H1 (cell line): Measurements from ENCODE around the gene SNX25. TPM values are rescaled to one million over a fixed set of nuclear protein-coding genes. Genes with fewer than 3 reads are reported as not detected.

Source experiments
- CTCF ChIA-PET: fragments of 300-600 bp; sonication (Branson Sonifier 250); formaldehyde crosslinking; loops from one replicate; lab custom pipeline; 2021; ENCODE audit not compliant: partially characterized antibody; lab: Charles Lee
- POLR2A ChIA-PET: fragments of 300-600 bp; sonication (Branson Sonifier 250); formaldehyde crosslinking; loops from one replicate; lab custom pipeline; 2021; ENCODE audit warnings: inconsistent platforms; ENCODE audit not compliant: partially characterized antibody; lab: Charles Lee
- DNase-seq, 2 experiments: peaks; one replicate each; pipeline versions ENCODE4 v3.0.0 to v3.0.0-alpha.2; 2010 to 2022; ENCODE audit warnings: low spot score in 2 of 2, low read depth in 1 of 2, mixed read lengths in 1 of 2
- FAIRE-seq: peaks from 2 replicates; lab custom pipeline; 2011; peaks lifted over from hg19 to GRCh38; lab: Jason Lieb, UNC
- H2AFZ ChIP-seq: 2 replicates; pipeline ENCODE4 v1.8.1; 2012; ENCODE audit warnings: low read length, inconsistent platforms
- H2AK5ac ChIP-seq: 2 replicates; pipeline ENCODE4 v1.6.1; 2013; ENCODE audit warnings: low read depth, low read length
- H2BK120ac ChIP-seq: replicated peaks from 2 replicates; pipeline ENCODE3; 2013; ENCODE audit warnings: low read depth, low read length, inconsistent platforms
- H2BK12ac ChIP-seq: 2 replicates; pipeline ENCODE4 v1.6.1; 2013; ENCODE audit warnings: low read depth, low read length
- H2BK15ac ChIP-seq: 2 replicates; pipeline ENCODE4 v1.6.1; 2013; ENCODE audit warnings: low read length
- H2BK20ac ChIP-seq: 2 replicates; pipeline ENCODE4 v1.6.1; 2013; ENCODE audit warnings: low read length
- H2BK5ac ChIP-seq: 2 replicates; pipeline ENCODE4 v1.6.1; 2013; ENCODE audit warnings: low read depth, low read length
- H3K14ac ChIP-seq: 2 replicates; pipeline ENCODE4 v1.6.1; 2013; ENCODE audit warnings: inconsistent platforms; ENCODE audit not compliant: insufficient read length
- H3K18ac ChIP-seq: 2 replicates; pipeline ENCODE4 v1.6.1; 2013; ENCODE audit warnings: low read length; ENCODE audit errors: extremely low read depth
- H3K23ac ChIP-seq: 2 replicates; pipeline ENCODE4 v1.6.1; 2013; ENCODE audit warnings: inconsistent platforms; ENCODE audit not compliant: insufficient read length
- H3K23me2 ChIP-seq: 2 replicates; pipeline ENCODE4 v1.6.1; 2013; ENCODE audit warnings: low read depth, low read length
- H3K27ac ChIP-seq: 2 replicates; pipeline ENCODE4 v1.6.1; 2011; ENCODE audit warnings: low read depth, low read length, inconsistent platforms
- H3K27me3 ChIP-seq, 4 experiments: replicated peaks in 1 of 4; 1 replicate in 1 of 4; 2 replicates in 3 of 4; pipeline versions ENCODE4 v1.6.1 to v1.8.1; 2011 to 2013; ENCODE audit warnings: low read length in 3 of 4, mild to moderate bottlenecking in 3 of 4, inconsistent platforms in 2 of 4, mixed read lengths in 2 of 4, moderate library complexity in 1 of 4; ENCODE audit not compliant: control insufficient read depth in 3 of 4, insufficient read depth in 3 of 4; ENCODE audit errors: extremely low read depth in 1 of 4
- H3K36me3 ChIP-seq, 4 experiments: 2 replicates each; pipeline versions ENCODE4 v1.6.1 to v1.8.1; 2011 to 2013; ENCODE audit warnings: mild to moderate bottlenecking in 4 of 4, low read length in 3 of 4, moderate library complexity in 2 of 4, control low read depth in 1 of 4, inconsistent platforms in 1 of 4; ENCODE audit not compliant: insufficient read depth in 4 of 4, control insufficient read depth in 2 of 4
- H3K4ac ChIP-seq: replicated peaks from 2 replicates; pipeline ENCODE3; 2013; ENCODE audit warnings: low read length, low read depth, mixed read lengths, inconsistent platforms; ENCODE audit not compliant: insufficient read length
- H3K4me1 ChIP-seq, 4 experiments: replicated peaks in 1 of 4; 1 replicate in 1 of 4; 2 replicates in 3 of 4; pipeline versions ENCODE4 v1.6.1 to v1.8.1; 2011 to 2013; ENCODE audit warnings: low read length in 3 of 4, inconsistent platforms in 2 of 4, mixed read lengths in 1 of 4; ENCODE audit not compliant: insufficient read depth in 4 of 4, control insufficient read depth in 3 of 4
- H3K4me2 ChIP-seq, 2 experiments: 2 replicates each; pipeline versions ENCODE4 v1.6.1 to v1.8.1; 2011 to 2013; ENCODE audit warnings: low read depth in 2 of 2, low read length in 2 of 2, control low read depth in 1 of 2, inconsistent platforms in 1 of 2, mild to moderate bottlenecking in 1 of 2; ENCODE audit not compliant: insufficient read depth in 1 of 2
- H3K4me3 ChIP-seq, 4 experiments: fragments of 200-600, 300-600 bp in 1 of 4; sonication (generic), shearing (Covaris generic), sonication (Bioruptor Twin) in 1 of 4; 2 replicates each; pipeline versions ENCODE4 v1.5.1 to v1.8.1; 2011 to 2016; ENCODE audit warnings: low read length in 4 of 4, low read depth in 3 of 4, control low read depth in 2 of 4, inconsistent platforms in 2 of 4, mild to moderate bottlenecking in 2 of 4, mixed read lengths in 1 of 4, moderate library complexity in 1 of 4; ENCODE audit not compliant: insufficient read depth in 2 of 4; ENCODE audit errors: extremely low read depth in 1 of 4
- H3K56ac ChIP-seq: replicated peaks from 2 replicates; pipeline ENCODE3; 2013; ENCODE audit warnings: low read depth, mild to moderate bottlenecking, mixed read lengths, low read length, inconsistent platforms; ENCODE audit not compliant: insufficient read length
- H3K79me1 ChIP-seq: 2 replicates; pipeline ENCODE4 v1.6.1; 2013; ENCODE audit warnings: low read depth, low read length, control low read depth
- H3K79me2 ChIP-seq, 2 experiments: 2 replicates each; pipeline versions ENCODE4 v1.6.1 to v1.8.1; 2012 to 2013; ENCODE audit warnings: low read length in 2 of 2, mild to moderate bottlenecking in 2 of 2, inconsistent platforms in 1 of 2; ENCODE audit not compliant: insufficient read depth in 2 of 2, control insufficient read depth in 1 of 2
- H3K9ac ChIP-seq, 4 experiments: replicated peaks in 1 of 4; 1 replicate in 1 of 4; 2 replicates in 3 of 4; pipeline versions ENCODE4 v1.6.1 to v1.8.1; 2011 to 2013; ENCODE audit warnings: low read depth in 3 of 4, low read length in 3 of 4, control low read depth in 2 of 4, mild to moderate bottlenecking in 2 of 4, moderate library complexity in 2 of 4, inconsistent platforms in 1 of 4; ENCODE audit errors: extremely low read depth in 1 of 4
- H3K9me3 ChIP-seq, 2 experiments: 2 replicates each; pipeline versions ENCODE4 v1.6.1 to v1.8.1; 2012 to 2013; ENCODE audit warnings: mild to moderate bottlenecking in 2 of 2, moderate library complexity in 2 of 2, control low read depth in 1 of 2, inconsistent platforms in 1 of 2, low read depth in 1 of 2, low read length in 1 of 2, mixed read lengths in 1 of 2; ENCODE audit not compliant: insufficient read depth in 2 of 2
- H4K20me1 ChIP-seq, 2 experiments: replicated peaks in 1 of 2; 2 replicates each; pipeline versions ENCODE3 to v1.8.1; 2011 to 2013; ENCODE audit warnings: inconsistent platforms in 2 of 2, low read length in 2 of 2, mild to moderate bottlenecking in 1 of 2; ENCODE audit not compliant: insufficient read depth in 2 of 2, control insufficient read depth in 1 of 2
- H4K5ac ChIP-seq: 2 replicates; pipeline ENCODE4 v1.6.1; 2013; ENCODE audit warnings: low read length, low read depth, mixed read lengths, inconsistent platforms; ENCODE audit not compliant: insufficient read length
- H4K8ac ChIP-seq: 2 replicates; pipeline ENCODE4 v1.8.0; 2013; ENCODE audit warnings: mild to moderate bottlenecking, moderate library complexity, low read length, inconsistent platforms; ENCODE audit not compliant: insufficient read depth; ENCODE audit errors: extremely low read depth
- H4K91ac ChIP-seq: replicated peaks from 2 replicates; pipeline ENCODE3; 2013; ENCODE audit warnings: low read length, mixed read lengths, inconsistent platforms; ENCODE audit not compliant: insufficient read length
- POU5F1 ChIP-seq: IDR thresholded peaks from 2 replicates; pipeline ENCODE4 v1.6.1; 2011; ENCODE audit warnings: low read depth, mild to moderate bottlenecking, low read length, moderate library complexity
- TAF1 ChIP-seq: IDR thresholded peaks from 2 replicates; pipeline ENCODE4 v1.6.1; 2011; ENCODE audit warnings: mild to moderate bottlenecking, low read depth, low read length
- TBP ChIP-seq: IDR thresholded peaks from 2 replicates; pipeline ENCODE4 v1.6.1; 2011; ENCODE audit warnings: low read depth, low read length, improper control_type of control experiment
- USF2 ChIP-seq: IDR thresholded peaks from 2 replicates; pipeline ENCODE4 v1.6.1; 2011; ENCODE audit warnings: low read length, improper control_type of control experiment
- WGBS, 2 experiments: shearing (Covaris generic) in 1 of 2; methylation state at CpG; one replicate each; pipeline versions ENCODE4 v1.1.6 to v1.1.7; 2013 to 2015; ENCODE audit warnings: low lambda C conversion rate in 2 of 2, mixed read lengths in 2 of 2, inconsistent platforms in 1 of 2, low coverage in 1 of 2, missing lambda C conversion rate in 1 of 2; ENCODE audit not compliant: insufficient replicate concordance in 2 of 2, insufficient coverage in 1 of 2, insufficient read length in 1 of 2; ENCODE audit errors: extremely low coverage in 1 of 2, missing lambda C conversion rate in 1 of 2; 5-methylcytosine and 5-hydroxymethylcytosine counted together
- polyA plus RNA-seq, 7 experiments: library from polyadenylated mRNA; depleted of rRNA in 3 of 7; stranded (reverse) in 5 of 7; unstranded in 2 of 7; fragments of >200 nt in 5 of 7; fragments of 200-250 nt in 2 of 7; gene quantifications; 1 replicate in 5 of 7; 2 replicates in 1 of 7; 4 replicates in 1 of 7; pipeline versions ENCODE4 v1.2.1 to v1.2.3, GENCODE V29; 2011 to 2013; ENCODE audit warnings: missing spikeins in 2 of 7, mixed read lengths in 2 of 7
- total RNA-seq: library from RNA; stranded (reverse); fragmentation: NEBNext Ultra II Directional; extraction: Animal tissue kit (Norgen Biotek cat#: 25700); gene quantifications from 2 replicates; pipeline ENCODE4 v1.2.1, GENCODE V29; 2021

Gene SNX25
- total and polyA plus RNA-seq, 2 of the 8 experiments (the other 6 are each of a cell fraction or from before 2014, with no cell fraction given) = 5.4 to 19.9 TPM

DNA sequence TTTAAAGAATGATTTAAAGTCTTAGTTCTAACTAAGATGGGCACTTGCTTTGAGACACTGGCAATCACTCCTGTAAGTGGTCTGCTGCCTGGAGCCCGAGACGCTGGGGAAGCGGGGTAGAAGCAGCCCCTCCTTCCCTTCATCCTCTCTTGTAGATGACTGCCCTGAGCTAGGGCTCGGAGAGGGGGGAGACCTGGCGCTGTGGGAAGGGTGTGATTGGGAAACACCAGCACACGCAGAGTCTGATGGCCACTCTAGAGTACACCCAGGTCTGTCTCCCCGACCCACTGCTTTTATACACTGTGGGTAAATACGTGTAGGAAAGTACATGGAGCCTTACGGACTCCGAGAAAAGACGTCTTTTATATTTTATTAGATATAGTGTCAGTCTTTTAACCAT, 162.3 kb downstream of the SNX25 start:
- H3K79me1 ChIP-seq = no peaks in the 10 kb centered on the region
- H4K5ac ChIP-seq = no peak overlapping the region
- no peak overlapping the region for H2BK120ac ChIP-seq
- no peak overlapping the region for H2BK12ac ChIP-seq
- H2BK5ac ChIP-seq = no peak overlapping the region
- H3K56ac ChIP-seq = no peak overlapping the region
- H4K8ac ChIP-seq = no peak overlapping the region
- H3K4ac ChIP-seq = no peak overlapping the region
- H4K20me1 ChIP-seq = no peaks in the 10 kb centered on the region
- no peak overlapping the region for H3K18ac ChIP-seq
- no peak overlapping the region for H3K27ac ChIP-seq
- H3K36me3 ChIP-seq = peaks cover 0 to 6% (median 0%) of the 10 kb centered on the region in 4 experiments; a peak in 2 of 8 replicates
- no peak overlapping the region for H2AK5ac ChIP-seq
- H3K79me2 ChIP-seq = no peaks in the 10 kb centered on the region
- H3K4me3 ChIP-seq = no peak overlapping the region
- no peak overlapping the region for H3K9ac ChIP-seq
- CTCF ChIA-PET = interaction anchor here (1.0 to 1.1 kb wide), 2 partner anchors 78 to 666 kb away, joined by 3 read pairs; no protein-coding TSS in a partner anchor
- 85% methylated on average over 11 of the region's 11 CpGs; no CpG with 5 or more reads in 1 of the 2 experiments for WGBS, 2 experiments
- no peak for DNase-seq
- no peak overlapping the region for H3K4me2 ChIP-seq
- H3K23ac ChIP-seq = no peak overlapping the region
- no peak overlapping the region for H4K91ac ChIP-seq
- peaks cover 0 to 2% (median 0%) of the 10 kb centered on the region in 4 experiments; a peak in 1 of 7 replicates for H3K4me1 ChIP-seq
- H2BK15ac ChIP-seq = no peak overlapping the region
- POLR2A ChIA-PET = no interaction called here
- H3K9me3 ChIP-seq = no peaks in the 10 kb centered on the region
- no peaks in the 10 kb centered on the region for H3K27me3 ChIP-seq
- no peaks in the 10 kb centered on the region for H3K23me2 ChIP-seq
- no peak overlapping the region for H2BK20ac ChIP-seq
- H3K14ac ChIP-seq = no peak overlapping the region
- FAIRE-seq = no peak
- no peak overlapping the region for H2AFZ ChIP-seq
- TF ChIP-seq USF2 = no peak
- no peak for TF ChIP-seq POU5F1
- TF ChIP-seq TBP = no peak
- TF ChIP-seq TAF1 = no peak
